Nephron (organoid): Measurements from ENCODE around the gene VAV2.
A peak's percentile ranks its signal among the peaks of the same experiment; 100 is the strongest.

Source experiments
- H3K27ac Mint-ChIP-seq, 3 experiments: 2 replicates each; pipeline ENCODE4 v1.8.0; 2020; ENCODE audit warnings: mixed read lengths in 3 of 3, mild to moderate bottlenecking in 2 of 3, moderate library complexity in 1 of 3
- H3K27me3 Mint-ChIP-seq: 2 replicates; pipeline ENCODE4 v1.8.0; 2021; ENCODE audit warnings: low read depth, mild to moderate bottlenecking, moderate library complexity, mixed read lengths
- H3K36me3 Mint-ChIP-seq: 2 replicates; pipeline ENCODE4 v1.8.0; 2020; ENCODE audit warnings: low read depth, mixed read lengths
- H3K4me1 Mint-ChIP-seq: 2 replicates; pipeline ENCODE4 v1.8.0; 2020; ENCODE audit warnings: mixed read lengths
- H3K4me3 Mint-ChIP-seq, 3 experiments: 2 replicates each; pipeline ENCODE4 v1.8.0; 2020; ENCODE audit warnings: mild to moderate bottlenecking in 3 of 3, mixed read lengths in 3 of 3, moderate library complexity in 2 of 3
- H3K9me3 Mint-ChIP-seq: 2 replicates; pipeline ENCODE4 v1.8.0; 2020; ENCODE audit warnings: mixed read lengths
- CTCF ChIP-seq, 3 experiments: fragments of 200-600 bp; sonication (generic); IDR thresholded peaks; one replicate each; pipeline ENCODE4 v1.5.0; 2021; ENCODE audit warnings: antibody characterized with exemption in 3 of 3; ENCODE audit not compliant: unreplicated experiment in 3 of 3

VAV2 gene

GRCh38 chr9:134004131-134004873 is 12.2 kb upstream of the VAV2 start:
- no peak for TF ChIP-seq CTCF (IDR thresholded peaks at IDR 0.05; ENCODE audit: unreplicated experiment in 3 of 3)
- H3K4me1 Mint-ChIP-seq: peaks cover 23% of the 10 kb centered on the region
- H3K27me3 Mint-ChIP-seq: peaks cover 27% of the 10 kb centered on the region
- H3K4me3 Mint-ChIP-seq: no peak overlapping the region
- no peak overlapping the region for H3K27ac Mint-ChIP-seq
- H3K36me3 Mint-ChIP-seq: no peaks in the 10 kb centered on the region
- H3K9me3 Mint-ChIP-seq: peaks cover 3% of the 10 kb centered on the region

- no peak overlapping the region for H3K27ac Mint-ChIP-seq
- peaks cover 3% of the 10 kb centered on the region for H3K9me3 Mint-ChIP-seq
- no peak for TF ChIP-seq CTCF (IDR thresholded peaks at IDR 0.05; ENCODE audit: unreplicated experiment in 3 of 3)
- H3K4me1 Mint-ChIP-seq: peaks cover 25% of the 10 kb centered on the region
- H3K4me3 Mint-ChIP-seq: no peak overlapping the region
- no peaks in the 10 kb centered on the region for H3K36me3 Mint-ChIP-seq
- peaks cover 20% of the 10 kb centered on the region for H3K27me3 Mint-ChIP-seq
Observed at GRCh38 chr9:134003237-134003636, 11.1 kb upstream of the VAV2 start.

GRCh38 chr9:134002796-134003195 is 10.7 kb upstream of the VAV2 start:
- no peak overlapping the region for H3K4me3 Mint-ChIP-seq
- H3K9me3 Mint-ChIP-seq: peaks cover 3% of the 10 kb centered on the region
- H3K4me1 Mint-ChIP-seq: peaks cover 25% of the 10 kb centered on the region
- no peak overlapping the region for H3K27ac Mint-ChIP-seq
- no peaks in the 10 kb centered on the region for H3K36me3 Mint-ChIP-seq
- peaks cover 18% of the 10 kb centered on the region for H3K27me3 Mint-ChIP-seq
- TF ChIP-seq CTCF (IDR thresholded peaks at IDR 0.05; ENCODE audit: unreplicated experiment in 3 of 3): no peak

GRCh38 chr9:133999851-134000265 is 7.7 kb upstream of the VAV2 start:
- no peaks in the 10 kb centered on the region for H3K9me3 Mint-ChIP-seq
- peaks cover 19% of the 10 kb centered on the region for H3K27me3 Mint-ChIP-seq
- peak overlapping the region in 1 of 3 experiments; percentile 6 for H3K4me3 Mint-ChIP-seq
- TF ChIP-seq CTCF (IDR thresholded peaks at IDR 0.05; ENCODE audit: unreplicated experiment in 3 of 3): no peak
- H3K4me1 Mint-ChIP-seq: peaks cover 18% of the 10 kb centered on the region
- peak overlapping the region; percentile 45 to 80 (median 77) for H3K27ac Mint-ChIP-seq
- no peaks in the 10 kb centered on the region for H3K36me3 Mint-ChIP-seq

- peaks cover 15% of the 10 kb centered on the region for H3K27me3 Mint-ChIP-seq
- H3K36me3 Mint-ChIP-seq: no peaks in the 10 kb centered on the region
- H3K27ac Mint-ChIP-seq: peak overlapping the region; percentile 45 to 80 (median 77)
- H3K9me3 Mint-ChIP-seq: no peaks in the 10 kb centered on the region
- H3K4me3 Mint-ChIP-seq: no peak overlapping the region
- H3K4me1 Mint-ChIP-seq: peaks cover 23% of the 10 kb centered on the region
- TF ChIP-seq CTCF (IDR thresholded peaks at IDR 0.05; ENCODE audit: unreplicated experiment in 3 of 3): no peak
Observed at GRCh38 chr9:133998915-133999595, 6.9 kb upstream of the VAV2 start.
